T-helper 1 cell treated with Interleukin-12 subunit alpha and Interleukin-12 subunit beta and Interleukin-4 antibody, amounts not matched to agents 30 μg/mL and 1 μg/mL, for 36 hours (primary cell): ENCODE measurements around the gene MTOR.
"Not testable (repeated sequence)": the region's sequence is repeated elsewhere in the genome, so short reads cannot be mapped to it uniquely, and the experiment has no call there.

Experiments used
- H3K27ac Mint-ChIP-seq: one replicate; pipeline ENCODE4 v1.8.0; 2021; ENCODE audit warnings: mild to moderate bottlenecking, mixed read lengths
- H3K27me3 Mint-ChIP-seq: one replicate; pipeline ENCODE4 v1.8.0; 2021; ENCODE audit warnings: low read depth, mixed read lengths
- H3K36me3 Mint-ChIP-seq: one replicate; pipeline ENCODE4 v1.8.0; 2021; ENCODE audit warnings: low read depth, mixed read lengths
- H3K4me1 Mint-ChIP-seq: one replicate; pipeline ENCODE4 v1.8.0; 2021; ENCODE audit warnings: low read depth, mixed read lengths
- H3K4me3 Mint-ChIP-seq: one replicate; pipeline ENCODE4 v1.8.0; 2021; ENCODE audit warnings: mild to moderate bottlenecking, moderate library complexity, mixed read lengths
- H3K9me3 Mint-ChIP-seq: one replicate; pipeline ENCODE4 v1.8.0; 2021; ENCODE audit warnings: mixed read lengths

MTOR gene

DNA sequence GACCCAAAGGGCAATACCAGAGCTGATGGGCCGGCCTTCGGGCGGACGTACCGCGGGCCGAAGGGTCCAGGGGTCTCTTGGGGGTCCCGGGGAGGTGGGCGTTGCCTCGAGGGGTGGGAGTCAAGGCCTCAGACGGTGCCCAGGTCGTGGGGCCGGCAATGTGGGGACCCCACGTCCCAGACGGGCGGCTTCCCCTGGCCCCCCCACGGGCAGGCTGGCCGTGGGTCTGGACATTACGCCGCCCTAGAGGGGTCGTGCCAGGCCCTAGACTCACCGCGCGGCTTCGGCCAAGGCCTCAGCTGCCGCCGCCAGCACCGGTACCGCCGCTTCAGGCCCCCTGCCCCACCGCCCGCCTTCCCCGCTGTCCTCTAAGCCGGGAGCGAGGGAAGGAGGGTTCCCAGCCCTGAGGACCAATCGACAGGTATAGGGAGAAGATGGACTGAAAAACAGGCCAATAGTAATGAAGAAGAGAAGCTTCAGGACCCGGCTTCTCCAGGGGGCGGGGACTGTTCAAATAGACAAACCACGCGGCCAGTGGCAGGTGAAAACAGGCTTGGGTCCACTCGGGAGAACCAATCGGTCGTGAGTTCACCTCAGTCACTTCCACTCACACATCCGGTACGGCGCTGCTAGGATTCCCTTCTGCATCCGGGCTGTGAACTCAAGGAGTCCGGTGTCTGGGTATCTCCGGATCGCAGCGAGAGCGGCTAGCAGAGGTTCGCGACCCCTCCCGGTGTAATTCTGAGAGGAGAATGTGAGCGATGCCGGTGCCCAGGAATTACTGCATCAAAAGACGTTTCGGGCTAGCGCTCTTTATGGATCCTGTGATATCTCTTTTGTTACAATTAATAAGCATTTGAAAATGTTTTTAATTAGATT lies at the start of gene MTOR:
Gene MTOR, minus strand, starts transcription at position 381 of the 879 bp plus-strand sequence. CDS start 3,142 bp downstream, outside the sequence.
- Mint-ChIP-seq H3K36me3 (peaks cover 11% of the 10 kb centered on the region), H3K27me3 (peaks cover 3% of the 10 kb centered on the region)

DNA sequence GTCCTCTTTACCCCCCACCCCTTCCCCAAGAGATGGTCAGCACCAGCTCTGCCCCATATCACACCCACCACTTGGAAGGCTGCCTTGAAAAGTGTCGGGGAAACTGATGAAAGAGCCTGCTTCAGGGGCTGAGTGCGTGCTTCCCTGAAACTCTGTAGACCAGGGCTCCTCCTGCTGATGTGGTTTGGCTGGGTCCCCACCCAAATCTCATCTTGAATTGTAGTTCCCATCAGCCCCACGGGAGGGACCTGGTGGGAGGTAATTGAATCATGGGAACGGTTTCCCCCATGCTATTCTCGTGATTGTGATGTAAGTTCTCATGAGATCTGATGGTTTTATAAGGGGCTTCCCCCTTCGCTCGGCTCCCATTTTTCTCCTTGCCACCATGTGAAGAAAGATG lies 47.0 kb upstream of the MTOR start:
- Mint-ChIP-seq H3K27me3 (no peaks in the 10 kb centered on the region), H3K4me3 (no peak overlapping the region), H3K27ac (no peak overlapping the region), H3K36me3 (no peaks in the 10 kb centered on the region), H3K9me3 (no peaks in the 10 kb centered on the region), H3K4me1 (peaks cover 3% of the 10 kb centered on the region)

More for the DNA sequence above, at the start of gene MTOR:
- no peaks in the 10 kb centered on the region for H3K9me3 Mint-ChIP-seq
- peaks cover 15% of the 10 kb centered on the region for H3K4me1 Mint-ChIP-seq
- peak within 1 kb of the TSS; percentile 87 for H3K27ac Mint-ChIP-seq
- peak within 1 kb of the TSS; percentile 93 for H3K4me3 Mint-ChIP-seq

DNA sequence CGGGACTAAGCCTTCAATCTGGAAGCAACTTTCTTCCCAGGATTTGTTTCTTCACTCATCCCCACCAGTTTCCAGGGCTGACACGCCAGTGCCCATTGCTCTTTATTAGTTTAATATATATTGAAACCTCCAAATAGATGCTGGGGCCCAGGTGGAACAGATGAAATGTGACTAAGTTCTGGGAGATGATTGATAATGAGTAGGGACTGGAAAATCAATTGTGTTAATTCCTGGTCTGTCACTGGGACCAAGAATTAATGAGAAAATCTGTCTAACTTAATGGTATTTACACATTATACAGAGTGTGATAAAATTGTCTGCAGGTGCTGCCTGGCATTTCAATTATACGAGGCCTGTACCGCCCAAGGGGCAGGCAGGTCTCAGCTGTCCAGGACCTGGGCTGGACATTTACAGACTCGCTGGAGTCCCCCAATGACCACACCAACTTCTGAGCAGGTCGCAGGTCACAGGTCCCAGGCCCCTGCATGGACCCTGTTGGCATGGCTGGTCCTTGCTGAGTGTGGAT lies 46.4 kb upstream of the MTOR start:
- Mint-ChIP-seq H3K27ac (no peak overlapping the region), H3K27me3 (no peaks in the 10 kb centered on the region), H3K9me3 (no peaks in the 10 kb centered on the region), H3K36me3 (no peaks in the 10 kb centered on the region), H3K4me1 (peaks cover 3% of the 10 kb centered on the region), H3K4me3 (no peak overlapping the region)

DNA sequence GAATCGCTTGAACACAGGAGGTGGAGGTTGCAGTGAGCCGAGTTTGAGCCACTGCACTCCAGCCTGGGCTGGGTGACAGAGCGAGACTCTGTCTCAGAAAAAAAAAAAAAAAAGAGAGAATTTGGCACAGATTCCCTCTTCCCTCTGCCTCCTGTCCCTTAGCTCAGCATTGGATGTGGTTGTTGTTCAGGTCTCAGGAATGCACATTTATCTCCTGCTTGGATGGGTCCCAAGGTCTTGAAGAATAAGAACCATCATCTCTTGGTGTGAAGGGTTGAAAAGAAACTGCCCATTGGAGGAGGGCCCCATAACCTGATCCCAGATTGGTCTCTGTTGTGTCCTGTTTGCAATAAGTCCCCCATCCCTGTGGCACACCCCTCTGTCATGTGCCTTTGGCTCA lies 45.5 kb upstream of the MTOR start:
- H3K9me3 Mint-ChIP-seq, result no peaks in the 10 kb centered on the region
- H3K27me3 Mint-ChIP-seq, result no peaks in the 10 kb centered on the region
- H3K4me3 Mint-ChIP-seq, result no peak overlapping the region
- no peak overlapping the region for H3K27ac Mint-ChIP-seq
- peaks cover 3% of the 10 kb centered on the region for H3K4me1 Mint-ChIP-seq
- H3K36me3 Mint-ChIP-seq, result no peaks in the 10 kb centered on the region

DNA sequence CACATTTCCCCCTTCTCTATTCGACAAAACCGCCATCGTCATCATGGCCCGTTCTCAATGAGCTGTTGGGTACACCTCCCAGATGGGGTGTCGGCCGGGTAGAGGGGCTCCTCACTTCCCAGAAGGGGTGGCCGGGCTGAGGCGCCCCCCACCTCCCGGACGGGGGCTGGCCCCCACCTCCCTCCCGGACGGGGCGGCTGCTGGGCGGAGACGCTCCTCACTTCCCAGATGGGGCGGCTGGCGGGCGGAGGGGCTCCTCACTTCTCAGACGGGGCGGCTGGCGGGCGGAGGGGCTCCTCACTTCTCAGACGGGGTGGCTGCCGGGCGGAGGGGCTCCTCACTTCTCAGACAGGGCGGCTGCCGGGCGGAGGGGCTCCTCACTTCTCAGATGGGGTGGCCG lies 43.2 kb upstream of the MTOR start:
- not testable (repeated sequence) for H3K27me3 Mint-ChIP-seq, H3K4me3 Mint-ChIP-seq, H3K27ac Mint-ChIP-seq, H3K36me3 Mint-ChIP-seq, H3K4me1 Mint-ChIP-seq, H3K9me3 Mint-ChIP-seq

DNA sequence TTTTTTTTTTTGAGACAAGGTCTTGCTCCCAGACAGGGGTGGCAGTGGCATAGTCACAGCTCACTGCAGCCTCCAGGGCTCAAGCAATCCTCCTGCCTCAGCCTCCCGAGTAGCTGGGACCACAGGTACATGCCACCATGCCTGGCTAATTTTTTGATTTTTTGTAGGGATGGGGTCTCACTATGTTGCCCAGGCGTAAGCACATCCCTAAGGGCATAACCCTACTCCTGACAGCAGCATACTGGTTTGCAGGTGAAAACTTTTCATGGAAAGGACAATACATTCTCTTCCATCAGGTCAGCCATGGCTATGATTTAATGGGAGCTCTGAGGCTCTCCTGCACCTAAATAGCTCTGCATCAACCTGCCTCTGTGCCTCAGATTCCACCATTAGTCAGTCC lies 40.0 kb upstream of the MTOR start:
- Mint-ChIP-seq H3K4me1 (peaks cover 9% of the 10 kb centered on the region), H3K36me3 (no peaks in the 10 kb centered on the region), H3K27me3 (no peaks in the 10 kb centered on the region), H3K27ac (no peak overlapping the region), H3K4me3 (no peak overlapping the region), H3K9me3 (no peaks in the 10 kb centered on the region)

DNA sequence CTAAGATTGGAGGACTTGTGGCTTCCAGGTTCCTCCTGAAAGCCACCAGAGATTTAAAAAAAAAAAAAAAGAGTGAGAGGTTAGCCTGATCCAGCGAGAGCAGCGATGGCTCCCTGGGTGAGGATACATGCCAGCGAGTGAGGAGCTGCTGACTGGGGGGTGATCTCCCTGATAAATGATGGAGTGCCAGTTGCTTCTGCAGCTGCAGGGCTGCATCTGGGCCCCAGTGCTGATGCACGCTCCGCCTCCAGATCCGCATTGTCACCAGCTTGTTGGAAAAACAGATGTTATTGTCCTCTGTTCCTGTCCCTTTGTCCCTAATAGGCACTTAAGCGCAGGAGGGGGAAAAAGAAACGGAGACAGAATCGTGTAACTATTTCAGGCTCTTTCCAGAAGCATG lies 39.2 kb upstream of the MTOR start:
- H3K4me1 Mint-ChIP-seq, result peaks cover 16% of the 10 kb centered on the region
- H3K4me3 Mint-ChIP-seq, result no peak overlapping the region
- no peaks in the 10 kb centered on the region for H3K9me3 Mint-ChIP-seq
- H3K36me3 Mint-ChIP-seq, result peaks cover 4% of the 10 kb centered on the region
- no peak overlapping the region for H3K27ac Mint-ChIP-seq
- H3K27me3 Mint-ChIP-seq, result no peaks in the 10 kb centered on the region

DNA sequence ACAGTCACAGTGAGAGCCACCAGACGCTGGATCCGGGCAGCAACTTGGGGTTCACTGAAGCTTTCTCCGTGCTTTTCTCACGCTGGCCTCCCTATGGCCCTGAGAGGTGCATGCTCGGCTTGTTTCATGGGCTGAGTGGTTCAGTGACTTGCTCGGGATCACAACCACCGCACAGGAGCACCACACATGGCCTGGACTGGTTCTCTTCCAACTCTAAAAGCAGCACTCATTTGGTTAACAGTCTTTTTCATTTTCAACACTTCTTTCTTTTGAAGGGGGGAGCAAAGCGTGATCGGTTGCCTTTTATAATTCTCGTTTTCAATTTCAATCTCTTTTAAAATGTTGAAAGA lies 36.8 kb upstream of the MTOR start:
- Mint-ChIP-seq H3K9me3 (no peaks in the 10 kb centered on the region), H3K27me3 (no peaks in the 10 kb centered on the region), H3K36me3 (peaks cover 15% of the 10 kb centered on the region), H3K4me3 (no peak overlapping the region), H3K27ac (no peak overlapping the region), H3K4me1 (peaks cover 28% of the 10 kb centered on the region)

DNA sequence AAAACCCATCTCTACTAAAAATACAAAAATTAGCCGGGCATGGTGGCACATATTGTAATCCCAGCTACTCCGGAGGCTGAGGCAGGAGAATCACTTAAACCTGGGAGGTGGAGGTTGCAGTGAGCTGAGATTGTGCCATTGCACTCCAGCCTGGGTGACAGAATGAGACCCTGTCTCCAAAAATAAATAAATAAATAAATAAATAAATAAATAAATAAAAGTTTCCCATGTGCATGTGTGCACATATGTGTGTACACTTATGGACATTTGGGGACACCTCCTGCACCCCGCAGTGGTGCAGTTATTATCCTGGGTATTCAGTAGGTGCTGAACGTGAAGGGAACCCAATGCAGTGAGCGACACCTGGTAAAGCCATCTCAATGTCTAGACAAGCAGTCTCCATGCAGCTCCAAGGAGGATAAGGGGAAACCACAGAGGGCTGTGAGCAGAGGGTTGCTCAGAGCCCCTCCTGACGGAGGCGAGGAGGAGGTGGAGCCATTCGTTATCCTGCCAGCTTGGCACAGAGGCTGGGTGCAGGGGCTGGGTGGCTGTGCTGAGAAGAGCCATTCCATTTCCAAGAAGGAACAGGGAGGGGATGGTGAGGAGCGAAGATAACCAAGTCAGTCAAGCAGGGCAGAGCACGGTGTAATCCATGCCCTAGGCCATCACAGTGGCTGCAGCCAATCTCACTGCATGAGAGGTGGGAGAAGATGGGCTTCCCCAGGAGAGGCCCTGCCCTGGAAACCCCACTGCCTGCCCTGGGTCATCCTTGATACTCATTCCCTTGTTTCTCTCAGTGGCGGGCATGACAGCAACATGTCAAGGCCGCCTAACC lies 36.3 kb upstream of the MTOR start:
- no peak overlapping the region for H3K27ac Mint-ChIP-seq

DNA sequence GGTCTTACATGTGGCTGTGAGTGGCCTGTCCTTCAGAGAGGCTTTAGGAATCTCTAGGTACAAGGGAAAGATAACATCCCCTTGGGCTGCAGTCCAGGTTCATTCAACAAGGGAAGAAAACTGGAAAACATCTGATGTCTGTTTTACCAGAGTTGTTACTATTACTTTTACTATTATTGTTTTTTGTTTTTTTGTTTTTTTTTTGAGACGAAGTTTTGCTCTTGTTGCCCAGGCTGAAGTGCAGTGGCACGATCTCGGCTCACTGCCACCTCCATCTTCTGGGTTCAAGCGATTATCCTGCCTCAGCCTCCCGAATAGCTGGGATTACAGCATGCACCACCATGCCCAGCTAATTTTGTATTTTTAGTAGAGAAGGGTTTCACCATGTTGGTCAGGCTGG lies 35.4 kb upstream of the MTOR start:
- H3K27ac Mint-ChIP-seq, H3K9me3 Mint-ChIP-seq, H3K27me3 Mint-ChIP-seq, H3K4me3 Mint-ChIP-seq: not testable (repeated sequence)
- Mint-ChIP-seq H3K4me1 (peaks cover 28% of the 10 kb centered on the region), H3K36me3 (peaks cover 15% of the 10 kb centered on the region)

More for the DNA sequence above, 36.3 kb upstream of the MTOR start:
- Mint-ChIP-seq H3K36me3 (peaks cover 15% of the 10 kb centered on the region), H3K9me3 (no peaks in the 10 kb centered on the region), H3K27me3 (no peaks in the 10 kb centered on the region), H3K4me1 (peaks cover 28% of the 10 kb centered on the region), H3K4me3 (no peak overlapping the region)

DNA sequence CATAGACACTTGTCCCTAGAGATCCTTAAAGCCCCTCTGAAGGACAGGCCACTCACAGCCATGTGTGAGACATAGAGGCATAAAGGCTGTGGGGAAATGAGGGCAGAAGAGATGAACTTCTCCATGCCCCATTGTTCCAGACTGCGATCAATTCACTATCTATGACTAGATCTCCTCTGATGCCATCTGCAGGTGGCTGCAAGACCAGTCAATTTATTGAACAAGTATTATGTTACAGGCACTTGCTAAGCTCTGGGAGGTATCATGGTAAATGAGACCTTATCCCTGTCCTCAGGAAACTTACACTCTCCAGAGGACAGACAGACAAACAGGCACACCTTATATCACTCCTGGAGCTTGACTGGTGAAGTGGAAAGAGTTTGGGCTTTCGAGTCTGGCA lies 33.6 kb upstream of the MTOR start:
- Mint-ChIP-seq H3K9me3 (no peaks in the 10 kb centered on the region), H3K27me3 (no peaks in the 10 kb centered on the region), H3K4me3 (no peak overlapping the region), H3K27ac (no peak overlapping the region), H3K36me3 (peaks cover 29% of the 10 kb centered on the region), H3K4me1 (peaks cover 39% of the 10 kb centered on the region)

DNA sequence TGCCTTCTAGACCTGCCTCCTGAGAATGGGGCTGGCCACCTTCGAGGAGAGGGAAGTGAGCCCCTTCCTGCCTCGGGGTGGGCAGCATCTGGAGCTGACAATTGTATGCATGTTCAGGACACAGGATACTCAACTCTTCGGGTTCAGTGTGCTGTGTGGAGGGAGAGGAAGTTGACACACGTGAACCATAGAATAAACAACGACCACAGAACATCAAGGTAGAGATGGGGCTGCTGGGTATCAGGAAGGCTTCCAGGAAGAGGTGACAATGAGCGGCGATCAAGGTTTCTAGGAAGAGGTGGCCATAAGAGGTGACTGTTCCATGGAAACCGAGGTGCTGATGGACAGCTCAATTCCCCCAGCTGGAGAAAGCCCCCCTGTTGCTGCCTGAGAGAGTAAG lies 32.6 kb upstream of the MTOR start:
- Mint-ChIP-seq H3K9me3 (no peaks in the 10 kb centered on the region), H3K4me3 (peak overlapping the region; percentile 8), H3K4me1 (peaks cover 41% of the 10 kb centered on the region), H3K27ac (peak overlapping the region; percentile 73), H3K27me3 (no peaks in the 10 kb centered on the region), H3K36me3 (peaks cover 31% of the 10 kb centered on the region)

DNA sequence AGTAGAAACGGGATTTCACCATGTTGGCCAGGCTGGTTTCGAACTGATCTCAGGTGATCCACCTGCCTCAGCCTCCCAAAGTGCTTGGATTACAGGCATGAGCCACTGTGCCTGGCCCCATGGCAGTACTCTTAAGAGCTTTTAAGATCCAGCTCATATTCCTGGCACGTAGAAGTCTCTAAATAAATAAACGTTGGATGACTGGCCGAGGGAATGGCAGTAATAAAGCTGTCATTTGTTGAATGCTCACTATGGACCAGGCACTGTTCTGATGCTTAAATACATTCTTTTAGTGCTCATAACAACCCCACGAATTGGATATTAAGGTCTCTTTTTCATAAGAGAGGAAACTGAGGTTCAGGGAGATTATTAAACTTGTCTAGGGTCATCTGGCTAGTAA lies 31.5 kb upstream of the MTOR start:
- peaks cover 35% of the 10 kb centered on the region for H3K36me3 Mint-ChIP-seq
- H3K4me1 Mint-ChIP-seq, result peaks cover 35% of the 10 kb centered on the region
- H3K9me3 Mint-ChIP-seq, result no peaks in the 10 kb centered on the region
- H3K4me3 Mint-ChIP-seq, result no peak overlapping the region
- no peak overlapping the region for H3K27ac Mint-ChIP-seq
- no peaks in the 10 kb centered on the region for H3K27me3 Mint-ChIP-seq

DNA sequence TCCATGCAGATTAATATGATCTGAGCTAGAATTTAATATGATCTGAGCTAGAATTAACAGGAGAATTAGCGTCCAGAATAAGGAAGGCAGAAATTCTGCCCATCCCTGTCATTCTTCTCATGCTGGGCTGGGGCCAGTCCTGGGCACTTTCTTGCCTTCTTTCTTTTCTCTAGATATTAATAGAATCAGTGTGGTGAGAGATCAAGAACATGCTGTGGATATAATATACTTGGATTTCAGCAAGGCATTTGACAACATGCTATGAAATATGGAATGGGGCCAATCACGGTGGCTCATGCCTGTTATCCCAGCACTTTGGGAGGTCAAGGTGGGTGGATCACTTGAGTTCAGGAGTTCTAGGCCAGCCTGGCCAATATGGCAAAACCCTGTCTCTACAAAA lies 28.7 kb upstream of the MTOR start:
- Mint-ChIP-seq H3K9me3 (no peaks in the 10 kb centered on the region), H3K4me1 (peaks cover 27% of the 10 kb centered on the region), H3K36me3 (peaks cover 44% of the 10 kb centered on the region), H3K27me3 (no peaks in the 10 kb centered on the region), H3K4me3 (no peak overlapping the region), H3K27ac (no peak overlapping the region)

DNA sequence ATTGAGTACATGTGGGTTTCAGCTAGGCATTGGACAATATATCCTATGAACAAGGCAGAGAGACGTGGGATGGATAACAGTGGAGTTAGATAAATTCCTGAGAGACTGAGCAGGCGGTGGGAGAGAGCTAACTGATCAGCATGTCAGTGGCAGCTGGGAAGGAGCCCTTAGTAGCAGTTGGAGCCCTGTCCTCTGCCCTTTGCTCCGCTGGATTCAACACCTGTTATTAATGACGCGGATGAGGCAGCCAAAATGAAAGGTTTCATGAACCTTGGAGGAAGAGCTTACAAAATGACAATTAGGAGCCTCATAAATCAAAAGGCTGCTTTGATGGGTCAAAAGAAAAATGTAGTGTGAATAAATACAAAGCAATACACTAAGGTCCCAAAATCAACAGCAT lies 26.7 kb upstream of the MTOR start:
- no peak overlapping the region for H3K4me3 Mint-ChIP-seq
- peaks cover 35% of the 10 kb centered on the region for H3K4me1 Mint-ChIP-seq
- H3K27me3 Mint-ChIP-seq, result no peaks in the 10 kb centered on the region
- H3K36me3 Mint-ChIP-seq, result peaks cover 44% of the 10 kb centered on the region
- H3K9me3 Mint-ChIP-seq, result peaks cover under 1% of the 10 kb centered on the region
- H3K27ac Mint-ChIP-seq, result no peak overlapping the region
